Stimulated activated CD8-positive, alpha-beta memory T cell treated with anti-CD3 and anti-CD28 coated beads, Interleukin-4, amount 100 ng/mL, for 48 hours (primary cell): ENCODE measurements around the gene FLOT1.

Experiments used
- DNase-seq: peaks from one replicate; pipeline ENCODE4 v3.0.0-alpha.2; 2020

Gene FLOT1

GRCh38 chr6:30691208-30691847 is 51.2 kb downstream of the FLOT1 start:
- DNase-seq = no peak

GRCh38 chr6:30690403-30691207 is 51.9 kb downstream of the FLOT1 start, which contains the start of gene NRM:
Gene NRM, minus strand, starts transcription at chr6:30690984. Its CDS starts 10 bp downstream, at chr6:30690974.
- DNase-seq = peak; percentile 87

- DNase-seq = no peak
These were observed 52.5 kb downstream of the FLOT1 start for GRCh38 chr6:30689985-30690384.

- DNase-seq = no peak
These were observed 53.2 kb downstream of the FLOT1 start for GRCh38 chr6:30689022-30689865.

GRCh38 chr6:30688569-30688968 is 53.9 kb downstream of the FLOT1 start:
- DNase-seq = no peak

- DNase-seq = peak; percentile 33
These were observed 54.6 kb downstream of the FLOT1 start for GRCh38 chr6:30687659-30688431.

GRCh38 chr6:30686908-30687658 is 55.4 kb downstream of the FLOT1 start:
- DNase-seq = peak; percentile 94

- peak; percentile 91 for DNase-seq
These were observed 56.2 kb downstream of the FLOT1 start, which contains the start of gene PPP1R18 for GRCh38 chr6:30686009-30686907. Gene PPP1R18, minus strand, starts transcription at chr6:30686645. Its CDS starts 627 bp downstream, at chr6:30686018.

- DNase-seq = peak; percentile 52
These were observed 57.1 kb downstream of the FLOT1 start for GRCh38 chr6:30685157-30686008.

- DNase-seq = peak; percentile 74
These were observed 57.9 kb downstream of the FLOT1 start for GRCh38 chr6:30684386-30685156.

GRCh38 chr6:30683980-30684338 is 58.5 kb downstream of the FLOT1 start:
- no peak for DNase-seq

- peak; percentile 38 for DNase-seq
These were observed 59.1 kb downstream of the FLOT1 start for GRCh38 chr6:30683183-30683979.

GRCh38 chr6:30682143-30683117 is 60.1 kb downstream of the FLOT1 start:
- peak; percentile 88 for DNase-seq

- DNase-seq = no peak
These were observed 60.7 kb downstream of the FLOT1 start for GRCh38 chr6:30681766-30682142.

- peak; percentile 32 for DNase-seq
These were observed 62.5 kb downstream of the FLOT1 start for GRCh38 chr6:30679765-30680535.
